Anterior cingulate cortex (tissue), 58 donors: ENCODE results near the gene TMEM63A.
"Not testable (repeated sequence)": the region's sequence is repeated elsewhere in the genome, so short reads cannot be mapped to it uniquely, and the experiment has no call there.

ENCODE experiments used
- DNase-seq, 58 donors: peaks; one replicate each; lab custom pipeline; 2025; lab: John Stamatoyannopoulos, UW

Gene TMEM63A

DNA sequence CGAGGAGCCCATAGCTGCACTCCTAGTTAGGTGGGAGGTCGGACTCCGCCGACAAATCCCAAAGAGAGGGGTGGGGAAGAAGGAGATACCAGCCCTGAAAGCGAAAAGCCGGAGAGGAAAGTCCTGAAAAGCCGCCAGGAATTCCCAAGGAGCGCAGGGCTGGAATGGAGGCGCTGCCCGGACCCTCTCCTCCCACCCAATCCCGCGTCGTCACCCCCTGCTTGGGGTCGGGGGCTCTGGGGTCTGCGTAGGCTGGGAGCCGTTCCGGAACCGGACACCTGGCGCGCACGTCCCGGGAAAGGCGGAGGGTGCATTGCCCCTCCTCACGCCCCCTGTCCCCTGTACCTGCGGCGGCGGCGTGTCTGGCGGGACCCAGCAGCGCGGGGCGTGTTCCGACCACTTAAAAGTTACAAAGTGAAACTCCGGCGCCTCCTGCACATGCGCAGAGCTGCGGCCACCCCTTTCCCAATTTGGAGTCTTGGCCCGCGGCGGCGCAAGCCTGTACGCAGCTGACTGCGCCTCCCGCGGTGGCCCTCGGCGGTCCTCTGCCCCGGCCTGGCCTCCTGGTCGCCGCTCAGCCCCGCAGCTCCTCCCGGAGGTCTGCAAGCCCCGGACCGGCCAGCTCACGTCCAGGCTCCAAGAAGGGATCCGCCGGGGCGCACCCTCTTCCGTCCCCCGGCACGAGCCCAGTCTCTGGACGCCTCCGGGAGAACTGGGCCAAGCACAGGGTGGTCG lies at the start of gene TMEM63A:
TMEM63A (minus strand) TSS at position 422 of the 735 bp plus-strand sequence. CDS start 4,800 bp downstream, outside the sequence.
- DNase-seq: peak in 57 of 58 donors; percentile 24 to 92 (median 77)

DNA sequence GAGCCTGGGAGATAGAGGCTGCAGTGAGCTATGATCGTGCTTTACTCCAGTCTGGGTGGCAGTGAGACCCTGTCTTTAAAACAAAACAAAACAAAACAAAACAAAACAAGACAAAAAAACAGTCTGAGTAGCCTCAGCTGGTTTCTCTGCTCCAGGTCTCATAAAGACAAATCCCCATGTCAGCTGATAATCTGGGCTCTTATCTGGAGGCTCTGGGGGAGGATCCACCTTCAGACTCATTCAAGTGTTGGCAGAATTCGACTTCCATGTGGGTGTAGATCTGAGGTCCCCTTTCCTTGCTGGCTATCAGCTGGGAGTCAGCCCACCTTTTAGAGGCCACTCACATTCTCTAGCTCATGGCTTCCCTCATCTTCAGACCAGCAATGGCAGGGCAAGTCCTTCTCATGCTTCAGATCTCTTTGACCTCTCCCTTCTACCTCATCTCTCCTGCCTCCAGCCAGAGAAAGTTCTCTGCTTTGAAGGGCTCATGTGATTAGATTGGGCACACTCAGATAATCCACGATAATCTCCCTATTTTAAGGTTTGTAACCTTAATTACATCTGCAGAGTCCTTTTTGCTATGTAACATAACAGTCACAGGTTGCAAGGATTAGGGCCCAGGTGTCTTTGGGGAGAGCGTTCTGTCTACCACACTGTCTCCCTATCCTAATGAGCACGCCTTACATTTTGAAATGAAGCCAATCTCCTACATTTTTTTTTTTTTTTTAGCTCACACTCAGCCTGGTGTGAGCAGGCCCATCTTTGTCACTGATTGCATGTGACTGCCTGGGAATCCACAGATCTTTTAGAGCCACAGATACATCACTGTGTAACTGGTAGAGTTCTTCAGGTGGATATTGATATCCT lies 49.3 kb upstream of the TMEM63A start:
- no peak for DNase-seq

DNA sequence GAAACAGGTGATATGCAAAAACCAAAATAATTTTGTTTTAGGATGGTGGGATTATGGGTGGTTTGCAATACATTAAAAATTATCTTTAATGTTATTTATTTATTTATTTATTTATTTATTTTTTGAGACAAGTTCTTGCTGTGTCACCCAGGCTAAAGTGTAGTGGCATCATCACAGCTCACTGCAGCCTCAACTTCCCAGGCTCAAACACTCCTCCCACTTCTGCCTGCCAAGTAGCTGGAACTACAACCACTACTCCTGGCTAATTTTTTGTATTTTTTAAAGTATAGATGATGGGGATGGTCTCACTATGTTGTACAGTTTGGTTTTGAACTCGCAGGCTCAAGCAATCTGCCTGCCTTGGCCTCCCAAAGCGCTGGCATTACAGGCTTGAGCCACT lies 48.4 kb upstream of the TMEM63A start:
- no peak for DNase-seq

DNA sequence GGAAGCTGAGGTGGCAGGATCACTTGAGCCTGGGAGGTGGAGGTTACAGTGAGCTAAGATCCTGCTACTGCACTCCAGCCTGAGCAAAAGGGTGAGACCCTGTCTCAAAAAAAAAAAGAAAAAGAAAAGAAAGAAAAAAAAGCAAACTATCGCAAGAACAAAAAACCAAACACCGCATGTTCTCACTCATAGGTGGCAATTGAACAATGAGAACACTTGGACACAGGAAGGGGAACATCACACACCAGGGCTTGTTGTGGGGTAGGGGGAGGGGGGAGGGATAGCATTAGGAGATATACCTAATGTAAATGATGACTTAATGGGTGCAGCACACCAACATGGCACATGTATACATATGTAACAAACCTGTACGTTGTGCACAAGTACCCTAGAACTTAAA lies 47.3 kb upstream of the TMEM63A start:
- not testable (repeated sequence) for DNase-seq

DNA sequence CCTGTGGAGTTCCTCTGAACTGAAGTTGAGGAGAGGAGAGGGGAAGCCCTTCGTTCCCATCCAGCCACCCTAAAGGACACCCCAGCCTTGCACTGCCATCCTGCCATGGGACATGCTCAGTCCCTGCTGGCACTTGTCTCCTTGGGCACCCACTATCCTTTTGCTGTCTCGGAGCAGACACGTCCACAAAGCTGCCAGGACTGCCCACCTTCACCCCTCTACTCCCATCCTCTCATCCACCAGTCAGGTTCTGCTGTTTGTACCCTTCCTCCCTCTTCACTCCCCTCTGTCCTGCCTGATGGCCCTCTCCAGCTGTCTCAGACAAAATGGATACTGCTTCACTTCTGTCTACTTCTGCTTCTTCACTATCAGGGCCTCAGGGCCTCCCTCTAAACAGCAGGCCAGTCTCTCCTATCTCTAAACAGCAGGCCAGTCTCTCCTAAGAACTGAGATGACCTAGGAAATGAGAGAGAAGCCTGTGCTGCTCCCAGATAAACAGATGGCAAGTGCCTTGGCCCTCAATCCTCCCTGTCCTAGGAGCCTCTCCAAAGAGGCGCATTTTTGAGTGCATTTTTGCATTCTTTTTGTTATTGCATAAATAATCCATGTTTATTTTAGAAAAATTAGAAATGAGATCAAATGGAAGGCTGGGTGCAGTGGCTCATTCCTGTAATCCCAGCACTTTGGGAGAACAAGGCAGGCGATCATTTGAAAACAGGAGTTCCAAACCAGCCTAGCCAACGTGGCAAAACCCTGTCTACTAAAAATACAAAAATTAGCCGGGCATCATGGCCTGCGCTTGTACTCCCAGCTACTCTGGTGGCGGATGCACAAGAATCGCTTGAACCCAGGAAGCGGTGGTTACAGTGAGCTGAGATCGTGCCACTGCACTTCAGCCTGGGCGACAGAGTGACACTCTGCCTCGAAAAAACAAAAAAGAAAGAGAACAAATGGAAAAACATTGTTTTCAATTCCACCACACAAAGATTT lies 46.3 kb upstream of the TMEM63A start:
- no peak for DNase-seq

DNA sequence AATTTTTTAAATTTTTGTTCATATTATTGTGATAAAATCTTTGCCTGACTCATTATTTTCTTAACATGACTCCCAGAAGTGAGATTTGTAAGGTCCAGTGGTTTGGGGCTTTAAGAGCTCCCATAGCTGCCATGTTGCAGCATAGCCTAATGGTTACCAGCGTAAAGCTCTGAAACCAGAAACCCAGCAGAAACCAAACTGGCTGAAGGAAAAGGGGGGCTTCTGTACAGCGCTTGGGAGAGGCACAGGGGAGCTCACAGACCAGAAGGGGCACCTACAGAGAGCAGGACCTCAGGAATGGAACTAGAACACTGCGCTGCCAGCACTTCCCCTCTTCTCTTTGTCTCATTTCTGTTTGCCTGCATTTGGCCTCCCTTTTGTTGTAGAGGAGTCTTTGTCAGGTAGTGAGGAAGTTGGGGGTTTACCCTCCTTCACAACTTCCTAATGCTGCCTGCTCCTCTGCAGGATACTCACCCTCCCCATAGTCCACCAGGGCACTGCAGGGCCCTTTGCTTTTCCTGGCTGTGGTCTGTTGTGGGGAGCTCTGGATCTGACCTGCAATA lies 44.5 kb upstream of the TMEM63A start:
- no peak for DNase-seq

DNA sequence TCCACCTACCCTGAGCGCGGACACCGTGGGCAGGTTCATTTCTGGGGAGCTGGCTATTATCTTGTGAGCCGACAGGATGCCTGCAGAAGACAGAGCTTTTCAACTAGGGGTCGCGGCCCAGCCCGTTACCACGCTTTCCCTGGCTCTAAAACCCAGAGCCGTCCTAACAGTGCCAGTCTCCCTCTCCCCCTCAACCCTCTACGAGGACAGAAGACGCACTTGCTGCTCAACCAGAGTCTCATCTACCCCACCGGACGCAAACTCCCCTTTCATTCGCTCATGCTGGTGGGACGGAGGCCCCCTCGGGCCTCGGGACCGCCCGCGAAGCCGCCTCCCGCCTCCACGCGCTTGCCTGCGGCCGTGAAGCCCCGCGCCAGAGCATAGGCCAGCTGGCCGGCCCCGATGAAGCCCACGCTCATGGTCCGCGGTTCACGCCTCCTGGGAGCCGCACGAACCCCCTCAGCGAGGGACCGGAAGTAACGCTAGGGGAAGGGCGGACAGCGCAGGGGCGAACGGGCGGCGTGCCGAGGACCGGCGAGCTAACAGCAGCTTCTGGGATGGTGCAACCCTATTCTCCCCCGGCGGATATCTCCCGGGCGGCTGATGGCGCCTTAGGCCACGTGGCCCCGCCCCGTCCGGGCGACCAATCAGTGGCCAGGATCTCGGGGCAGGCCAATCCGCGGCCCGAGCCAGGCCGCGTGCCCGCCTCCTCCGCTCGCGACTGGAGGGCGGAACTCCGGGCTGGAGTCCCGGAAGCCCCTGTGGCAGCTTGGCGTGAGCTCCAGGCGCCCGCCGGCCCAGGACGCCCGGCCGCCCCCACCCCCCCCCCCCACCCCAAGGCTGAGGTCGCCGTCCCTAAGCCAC lies 41.7 kb upstream of the TMEM63A start, which contains the start of gene PYCR2:
PYCR2 (minus strand) TSS at position 559 of the 864 bp plus-strand sequence; CDS start at position 419, 140 bp downstream.
- peak; percentile 61 to 98 (median 93) for DNase-seq

DNA sequence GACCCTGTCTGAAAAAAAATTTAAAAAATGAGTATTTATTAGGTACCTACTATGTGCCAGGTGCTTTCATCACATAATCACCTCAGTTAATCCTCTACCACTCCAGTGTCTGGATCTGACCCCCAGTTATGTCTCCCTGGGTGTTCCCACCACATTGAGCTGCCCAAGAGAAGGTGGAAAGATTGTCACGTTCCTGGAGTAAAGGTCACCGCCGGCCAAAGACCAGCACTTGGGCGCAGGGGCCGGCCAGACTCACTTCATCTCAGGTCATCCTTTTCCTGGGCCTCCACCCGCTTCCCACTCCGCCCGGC lies 41.2 kb upstream of the TMEM63A start:
- DNase-seq: no peak

DNA sequence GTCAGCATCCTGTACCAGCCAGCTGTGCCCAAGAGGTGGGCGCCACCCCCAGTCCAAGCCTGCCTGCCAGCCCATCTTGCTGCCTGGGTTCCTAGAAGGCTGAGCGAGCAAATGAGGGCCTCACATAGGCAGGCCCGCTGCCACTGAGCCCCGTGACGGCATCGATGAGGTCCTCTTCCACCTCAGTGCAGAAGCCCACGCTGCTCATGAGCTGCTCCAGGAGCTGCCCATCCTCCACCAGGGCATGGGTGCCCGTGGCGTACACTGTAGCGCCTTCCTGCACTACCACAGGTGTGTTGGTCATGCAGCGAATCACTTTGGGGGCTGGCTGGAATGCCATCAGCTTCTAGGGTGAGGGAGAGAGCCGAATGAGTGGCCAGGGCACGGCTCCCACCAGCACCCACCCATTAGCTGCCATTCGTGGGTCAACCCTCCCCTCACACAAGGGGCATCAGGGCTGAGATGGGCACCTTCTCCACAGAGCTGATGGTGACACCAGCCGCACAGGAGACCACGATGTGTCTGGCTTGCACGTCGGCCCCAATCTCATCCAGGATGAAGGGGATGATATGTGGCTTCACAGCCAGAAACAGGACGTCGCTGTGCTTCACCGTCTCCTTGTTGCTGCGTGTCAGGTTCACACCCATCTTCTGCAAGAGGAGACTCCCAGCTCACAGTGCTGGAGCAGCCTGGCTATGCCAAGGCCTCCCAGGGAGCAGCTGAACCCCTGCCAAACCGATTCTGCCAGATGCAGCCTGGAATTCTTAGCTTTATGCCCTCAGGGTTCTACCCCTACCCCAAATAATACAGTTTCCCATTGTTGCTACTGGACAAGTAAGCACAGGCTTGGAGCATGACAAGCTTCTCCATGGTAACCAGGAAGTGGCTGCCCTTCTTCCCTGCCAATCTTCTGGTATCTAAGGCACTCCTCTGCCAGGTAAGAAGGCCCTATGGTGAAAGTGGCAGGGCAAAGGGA lies 39.8 kb upstream of the TMEM63A start:
- DNase-seq: peak in 1 of 58 donors; percentile 8

DNA sequence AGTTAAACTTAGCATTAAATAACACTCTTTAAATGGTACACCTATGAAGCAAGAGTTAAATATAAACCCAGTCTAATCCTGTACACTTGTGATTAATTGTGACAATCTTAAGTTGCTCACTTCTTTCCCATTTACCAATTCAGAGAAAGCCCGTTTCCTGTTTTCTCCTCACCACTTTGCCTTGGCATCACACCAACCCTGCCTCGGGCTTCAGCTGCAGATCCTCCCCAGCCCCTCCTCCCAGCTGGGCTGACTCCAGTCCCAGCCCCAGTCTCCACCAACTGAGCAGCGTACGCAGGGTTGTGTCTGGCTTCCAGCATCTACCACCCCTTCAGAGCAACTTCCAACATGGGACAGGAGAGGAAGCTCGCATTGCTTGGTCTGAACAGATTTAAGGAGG lies 37.7 kb upstream of the TMEM63A start:
- peak in 55 of 58 donors; percentile 23 to 92 (median 76) for DNase-seq

DNA sequence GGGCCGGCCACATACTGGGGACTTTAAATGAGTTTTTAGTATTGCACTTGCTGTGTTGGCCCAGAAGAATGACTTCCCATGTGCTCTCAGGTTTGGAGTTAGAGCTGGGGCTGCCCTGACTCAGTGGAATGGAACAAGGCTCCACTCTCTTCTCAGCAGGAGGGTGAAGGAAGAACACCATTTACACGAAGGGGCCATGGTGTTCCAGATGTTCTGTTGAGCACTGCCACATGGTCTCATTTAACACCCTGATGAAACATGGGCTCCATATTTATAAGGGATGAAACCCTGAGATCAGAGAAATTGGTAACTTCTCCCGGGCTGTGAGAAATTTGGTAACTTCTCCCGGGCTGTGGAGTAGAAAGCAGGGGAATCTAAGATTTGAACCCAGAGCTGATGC lies 36.1 kb upstream of the TMEM63A start:
- no peak for DNase-seq

DNA sequence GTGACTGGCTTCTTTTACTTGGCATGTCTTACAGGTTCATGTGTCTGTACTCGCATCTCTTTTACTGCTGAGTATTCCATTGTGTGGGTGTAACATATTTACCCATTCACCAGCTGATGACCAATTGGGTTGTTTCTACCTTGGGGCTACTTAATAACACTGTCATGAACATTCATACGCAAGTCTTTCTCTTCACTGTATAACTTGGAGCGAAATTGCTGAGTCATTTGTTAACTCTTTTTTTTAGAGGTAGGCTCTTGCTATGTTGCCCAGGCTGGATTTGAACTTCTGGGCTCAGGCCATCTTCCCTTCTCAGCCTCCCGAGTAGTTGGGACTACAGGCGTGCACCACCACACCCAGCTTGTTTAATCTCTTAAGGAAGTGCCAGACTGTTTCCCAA lies 35.4 kb upstream of the TMEM63A start:
- DNase-seq: no peak

DNA sequence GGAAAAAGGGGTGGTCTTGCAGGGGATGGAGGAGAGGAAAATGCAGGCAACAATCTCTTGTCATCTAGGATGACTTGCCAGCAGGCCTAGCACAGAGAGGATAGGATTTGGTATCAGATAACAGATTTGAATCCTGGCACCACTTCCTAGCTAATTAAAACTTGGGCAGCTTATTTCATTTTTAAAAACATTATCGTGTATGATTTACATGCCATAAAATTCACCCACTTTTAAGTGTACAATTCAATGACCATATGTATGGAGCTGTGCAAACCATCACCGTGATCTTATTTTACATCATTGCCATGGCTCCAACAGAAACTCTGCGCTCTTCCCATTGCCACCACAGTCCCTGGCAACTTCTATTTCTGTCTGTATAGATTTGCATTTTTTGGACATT lies 34.9 kb upstream of the TMEM63A start:
- DNase-seq: no peak

DNA sequence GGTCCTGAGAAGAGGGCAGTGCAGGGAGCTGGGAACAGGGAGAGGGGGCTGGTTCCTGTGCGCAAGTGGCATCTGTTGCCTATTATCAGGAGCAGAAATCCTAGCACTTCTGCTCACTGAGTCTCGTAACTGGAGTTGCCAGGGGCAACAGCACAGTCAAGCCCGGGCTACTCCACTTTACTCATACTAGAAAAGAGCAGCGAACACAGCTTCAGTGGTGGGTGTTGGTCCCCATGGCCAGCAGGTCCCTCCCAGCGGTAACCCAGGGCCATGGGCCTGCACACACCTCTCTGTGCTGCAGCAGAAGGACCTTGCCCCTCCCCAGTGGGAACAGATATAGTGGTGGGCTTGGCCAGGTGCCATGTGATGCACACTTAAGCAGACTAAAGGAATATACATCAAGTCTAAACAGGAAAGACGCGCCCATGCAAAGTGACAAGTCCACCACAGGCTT lies 33.4 kb upstream of the TMEM63A start:
- peak in 11 of 58 donors; percentile 9 to 60 (median 13) for DNase-seq

DNA sequence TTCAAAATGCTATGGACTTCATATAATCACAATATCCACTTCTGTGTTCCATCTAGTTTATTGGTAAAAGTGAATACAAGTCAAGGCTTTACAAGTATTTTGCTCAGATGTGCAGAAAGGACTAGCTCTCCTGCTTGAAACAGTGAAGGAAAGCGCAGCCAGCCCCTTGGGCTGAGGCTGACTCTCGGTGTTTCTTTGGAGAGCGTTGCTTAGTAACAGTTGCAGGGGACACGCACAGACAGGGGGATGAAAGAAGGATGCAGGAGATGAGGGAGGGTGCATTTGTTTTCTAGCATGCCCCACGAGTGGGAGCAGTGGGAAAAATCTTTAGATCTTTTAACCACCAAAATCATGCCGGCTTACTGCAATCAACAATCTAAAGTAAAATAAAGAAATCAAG lies 32.8 kb upstream of the TMEM63A start:
- DNase-seq: peak in 1 of 58 donors; percentile 4

DNA sequence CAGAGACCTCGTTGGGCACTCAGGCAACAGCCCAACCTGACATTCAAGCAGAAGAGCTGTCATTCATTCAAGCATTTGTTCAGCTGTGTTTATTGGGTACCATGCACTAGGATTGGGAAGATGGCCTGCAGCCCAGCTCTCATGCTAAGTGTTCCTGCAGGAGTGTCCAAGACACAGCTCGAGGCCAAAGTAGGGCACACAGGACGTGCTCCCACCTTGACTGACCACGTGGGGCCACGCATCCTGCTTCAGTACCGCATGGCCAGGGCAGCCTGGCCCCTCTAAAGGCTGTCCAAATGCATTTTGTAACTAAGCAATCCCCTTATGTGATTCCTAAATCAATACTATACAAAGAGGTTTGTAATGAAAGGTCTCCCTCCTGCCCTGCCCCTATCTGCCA lies 32.2 kb upstream of the TMEM63A start:
- DNase-seq: no peak
